Activated CD4-positive, alpha-beta memory T cell treated with anti-CD3 and anti-CD28 coated beads for 36 hours (primary cell): ENCODE measurements around the gene LEPROT. TPM values are rescaled to one million over a fixed set of nuclear protein-coding genes. Genes with fewer than 3 reads are reported as not detected.

ENCODE experiments used
- CTCF ChIA-PET: fragments of 350-600 bp; sonication (Branson Sonifier 250); formaldehyde crosslinking; loops from one replicate; lab custom pipeline; 2021; ENCODE audit warnings: antibody characterized with exemption, inconsistent platforms; lab: Charles Lee
- POLR2A ChIA-PET: fragments of 350-600 bp; sonication (Branson Sonifier 250); formaldehyde crosslinking; loops from one replicate; lab custom pipeline; 2021; ENCODE audit warnings: antibody characterized with exemption; lab: Charles Lee
- DNase-seq: peaks from one replicate; pipeline ENCODE4 v3.0.0-alpha.2; 2020
- H3K27ac Mint-ChIP-seq: one replicate; pipeline ENCODE4 v1.8.0; 2021; ENCODE audit warnings: mixed read lengths
- H3K27me3 Mint-ChIP-seq: one replicate; pipeline ENCODE4 v1.8.0; 2021; ENCODE audit warnings: mixed read lengths
- H3K36me3 Mint-ChIP-seq: one replicate; pipeline ENCODE4 v1.8.0; 2021; ENCODE audit warnings: mixed read lengths
- H3K4me1 Mint-ChIP-seq: one replicate; pipeline ENCODE4 v1.8.0; 2021; ENCODE audit warnings: low read depth, mixed read lengths
- H3K4me3 Mint-ChIP-seq: one replicate; pipeline ENCODE4 v1.8.0; 2021; ENCODE audit warnings: mild to moderate bottlenecking, mixed read lengths
- H3K9me3 Mint-ChIP-seq: one replicate; pipeline ENCODE4 v1.8.0; 2021; ENCODE audit warnings: mixed read lengths
- intact Hi-C: fragments of 100-400 bp; cut with micrococcal nuclease; formaldehyde crosslinking; loops from one replicate; pipeline ENCODE4 v1.15.1; 2023
- total RNA-seq, 2 experiments: library from RNA; stranded (reverse); gene quantifications; one replicate each; pipeline ENCODE4 v1.2.3, GENCODE V29; 2021

The LEPROT gene
- total RNA-seq, 2 experiments from 2014 or later, result 17.9 to 19.6 TPM

DNA sequence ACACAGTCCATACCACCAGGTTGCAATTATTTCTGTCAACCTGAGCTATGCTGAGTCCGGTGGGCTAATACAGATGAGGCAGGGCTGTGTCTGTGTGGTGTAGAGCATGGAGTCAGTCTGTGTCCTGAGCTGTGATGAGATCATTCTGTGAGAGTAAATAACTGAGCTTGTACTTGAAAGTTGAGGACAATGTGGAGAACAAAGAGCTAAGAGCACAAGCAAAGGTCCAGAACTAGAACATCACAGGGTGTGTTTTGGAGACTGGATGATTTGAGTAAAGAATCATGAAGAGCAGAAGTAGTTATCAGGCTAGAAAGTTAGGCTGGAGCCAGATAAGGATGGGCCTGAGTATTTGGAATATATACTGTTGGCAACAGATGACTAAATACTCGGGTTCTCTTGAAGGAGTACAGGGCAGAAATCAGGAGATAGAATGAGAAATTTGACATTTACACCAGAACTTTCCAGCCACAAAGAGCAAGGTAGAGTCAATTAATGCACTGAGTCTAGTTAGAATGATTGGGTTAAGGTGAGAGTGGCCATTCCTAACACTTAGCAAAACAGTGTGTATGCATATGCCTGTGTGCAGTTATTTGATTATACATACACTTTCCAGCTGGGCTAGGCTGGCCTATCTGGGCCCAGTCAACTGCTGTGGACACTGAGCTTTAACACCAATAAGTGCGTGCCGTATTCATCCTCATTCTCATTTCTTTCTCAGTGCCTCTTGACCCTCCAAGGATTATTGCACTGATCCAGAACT is 48.8 kb downstream of the LEPROT start:
- POLR2A ChIA-PET, result no interaction called here
- DNase-seq, result no peak
- Mint-ChIP-seq H3K9me3 (peaks cover 16% of the 10 kb centered on the region), H3K27me3 (no peaks in the 10 kb centered on the region), H3K4me3 (no peak overlapping the region), H3K36me3 (peaks cover 7% of the 10 kb centered on the region), H3K27ac (no peak overlapping the region), H3K4me1 (no peaks in the 10 kb centered on the region)
- CTCF ChIA-PET, result interaction anchor here (1.1 to 2.6 kb wide), 2 partner anchors 10 to 233 kb away, joined by 3 to 10 read pairs; no protein-coding TSS in a partner anchor
- intact Hi-C loops, result no loop called here

DNA sequence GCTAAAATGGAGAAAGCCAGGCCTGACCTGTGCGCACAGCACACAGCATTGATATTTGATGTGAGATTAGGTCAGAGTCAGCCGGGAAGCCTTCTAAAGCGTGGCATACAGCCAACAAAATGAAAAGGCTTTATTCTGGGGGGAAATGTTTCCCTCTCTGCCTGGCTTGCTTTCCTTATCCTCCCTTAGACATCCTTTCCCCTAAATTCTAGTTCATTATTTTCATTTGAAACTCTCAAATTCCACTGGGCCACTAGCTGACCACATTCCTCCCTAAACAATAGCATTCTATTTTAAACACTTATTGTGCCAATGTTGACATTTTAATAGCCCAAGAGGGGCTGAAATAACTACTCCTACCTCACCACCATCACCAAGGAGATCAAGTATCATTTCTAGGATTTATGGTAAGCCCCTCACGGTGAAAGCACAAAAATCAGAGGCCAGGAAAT is 49.4 kb downstream of the LEPROT start:
- Mint-ChIP-seq H3K27me3 (no peaks in the 10 kb centered on the region), H3K27ac (no peak overlapping the region), H3K4me3 (no peak overlapping the region), H3K36me3 (peaks cover 4% of the 10 kb centered on the region), H3K4me1 (no peaks in the 10 kb centered on the region), H3K9me3 (peaks cover 14% of the 10 kb centered on the region)
- ChIA-PET CTCF (interaction anchor here (2.6 kb wide), 1 partner anchor 11 kb away, joined by 10 read pairs; no protein-coding TSS in a partner anchor), POLR2A (no interaction called here)
- DNase-seq, result no peak
- intact Hi-C loops, result no loop called here

DNA sequence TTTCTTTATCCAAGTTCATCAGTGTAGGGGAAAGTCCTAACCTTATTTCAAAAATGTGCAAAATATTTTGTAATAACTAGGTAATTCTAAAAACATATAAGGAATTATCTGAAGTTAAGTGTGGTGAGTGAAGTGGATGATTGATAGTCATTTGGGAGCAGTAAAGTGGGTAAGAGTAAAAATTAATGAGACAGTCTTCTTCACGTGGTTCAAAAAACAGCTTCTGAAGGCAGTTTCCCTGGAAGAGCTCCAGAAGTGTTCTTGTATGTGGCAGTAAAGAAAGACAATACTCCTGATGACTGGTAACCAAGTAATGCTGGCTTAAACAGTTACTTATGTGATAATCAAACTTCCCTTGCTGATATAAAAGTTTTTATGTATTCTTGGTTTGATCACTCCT is 50.3 kb downstream of the LEPROT start:
- no peak for DNase-seq
- Mint-ChIP-seq H3K9me3 (peaks cover 6% of the 10 kb centered on the region), H3K27me3 (no peaks in the 10 kb centered on the region), H3K27ac (no peak overlapping the region), H3K4me1 (no peaks in the 10 kb centered on the region), H3K36me3 (peaks cover 2% of the 10 kb centered on the region), H3K4me3 (no peak overlapping the region)
- ChIA-PET POLR2A (no interaction called here), CTCF (interaction anchor here (2.6 kb wide), 1 partner anchor 12 kb away, joined by 10 read pairs; no protein-coding TSS in a partner anchor)
- intact Hi-C loops, result no loop called here

DNA sequence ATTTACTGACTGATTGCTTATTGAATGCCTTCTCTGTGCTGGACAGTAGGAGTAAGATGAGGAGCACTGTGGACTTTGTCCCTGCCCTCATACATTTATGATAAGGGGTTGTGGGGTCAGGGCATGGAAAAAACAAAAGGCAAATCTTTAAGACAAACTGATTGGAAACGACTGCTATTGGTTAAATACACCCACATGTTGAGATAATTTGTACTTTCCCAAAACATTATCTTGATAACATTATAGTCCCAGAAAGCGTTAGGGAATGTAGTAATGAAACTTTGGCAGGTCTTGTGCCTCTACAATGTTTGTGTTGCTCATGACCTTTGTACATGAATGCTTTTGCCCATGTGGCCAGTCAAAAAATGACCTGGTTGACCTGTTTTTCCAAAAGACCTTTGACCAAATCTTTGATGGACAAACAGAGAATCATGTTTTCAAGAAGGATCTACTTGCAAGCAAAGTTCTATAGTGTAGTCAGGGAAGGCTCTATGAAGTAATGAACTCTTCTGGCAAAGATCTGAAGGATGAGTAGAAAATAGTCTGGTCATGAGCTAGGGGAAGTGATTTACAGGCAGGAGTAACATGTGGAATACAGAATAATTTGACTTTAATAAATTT is 50.9 kb downstream of the LEPROT start:
- DNase-seq, result no peak
- ChIA-PET CTCF (no interaction called here), POLR2A (no interaction called here)
- Mint-ChIP-seq H3K36me3 (peaks cover under 1% of the 10 kb centered on the region), H3K27ac (no peak overlapping the region), H3K9me3 (peaks cover 4% of the 10 kb centered on the region), H3K4me3 (no peak overlapping the region), H3K27me3 (no peaks in the 10 kb centered on the region), H3K4me1 (no peaks in the 10 kb centered on the region)
- intact Hi-C loops, result no loop called here

DNA sequence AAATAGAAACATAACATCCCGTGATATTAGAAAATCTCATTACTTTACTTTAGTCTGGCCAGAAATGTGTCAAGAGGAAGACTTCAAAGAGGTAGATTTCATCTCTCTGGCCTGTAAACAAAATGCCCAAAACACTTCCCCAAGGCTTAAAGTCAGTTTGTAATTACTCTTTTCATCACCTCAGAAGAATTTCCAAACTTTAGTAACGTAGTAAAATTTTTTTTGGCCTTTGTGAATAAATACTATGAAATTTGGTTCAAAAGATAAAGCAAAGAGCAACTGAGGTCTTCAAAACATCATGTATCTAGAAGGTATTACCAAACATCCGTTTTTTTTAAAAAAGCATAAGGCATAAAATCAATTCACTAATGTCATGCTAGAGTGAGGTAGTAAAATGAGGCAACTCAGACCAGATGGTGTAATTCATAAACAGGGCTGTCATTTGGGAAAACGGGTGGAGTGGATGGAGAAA is 51.4 kb downstream of the LEPROT start:
- H3K9me3 Mint-ChIP-seq, result no peaks in the 10 kb centered on the region
- no peaks in the 10 kb centered on the region for H3K27me3 Mint-ChIP-seq
- H3K27ac Mint-ChIP-seq, result no peak overlapping the region
- intact Hi-C loops, result no loop called here
- ChIA-PET POLR2A (no interaction called here), CTCF (interaction anchor here (1.5 kb wide), 1 partner anchor 12 kb away, joined by 4 read pairs; no protein-coding TSS in a partner anchor)
- DNase-seq, result no peak
- H3K4me1 Mint-ChIP-seq, result no peaks in the 10 kb centered on the region
- no peaks in the 10 kb centered on the region for H3K36me3 Mint-ChIP-seq
- H3K4me3 Mint-ChIP-seq, result no peak overlapping the region

DNA sequence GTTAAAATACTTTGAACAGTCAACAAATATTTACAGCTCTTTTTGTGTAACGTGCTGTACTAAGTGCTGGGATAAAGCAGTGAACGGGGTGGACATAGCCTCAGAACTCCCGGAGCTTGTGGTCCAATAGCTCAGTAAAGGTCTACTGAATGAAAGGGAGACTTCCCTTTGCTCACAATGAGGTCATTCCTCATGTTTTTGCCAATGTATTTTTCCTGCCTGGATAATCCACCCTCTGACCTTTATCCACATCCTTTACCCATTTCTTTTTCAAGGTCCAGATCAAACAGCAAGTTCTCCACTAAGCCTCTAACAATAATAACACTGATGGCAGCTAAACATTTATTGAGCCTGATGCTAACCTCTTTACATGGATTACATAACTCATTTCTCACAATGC is 55.9 kb downstream of the LEPROT start:
- H3K4me1 Mint-ChIP-seq, result no peaks in the 10 kb centered on the region
- no peaks in the 10 kb centered on the region for H3K27me3 Mint-ChIP-seq
- no peak overlapping the region for H3K4me3 Mint-ChIP-seq
- CTCF ChIA-PET, result no interaction called here
- intact Hi-C loops, result no loop called here
- POLR2A ChIA-PET, result no interaction called here
- no peak for DNase-seq
- no peaks in the 10 kb centered on the region for H3K9me3 Mint-ChIP-seq
- no peak overlapping the region for H3K27ac Mint-ChIP-seq
- no peaks in the 10 kb centered on the region for H3K36me3 Mint-ChIP-seq

DNA sequence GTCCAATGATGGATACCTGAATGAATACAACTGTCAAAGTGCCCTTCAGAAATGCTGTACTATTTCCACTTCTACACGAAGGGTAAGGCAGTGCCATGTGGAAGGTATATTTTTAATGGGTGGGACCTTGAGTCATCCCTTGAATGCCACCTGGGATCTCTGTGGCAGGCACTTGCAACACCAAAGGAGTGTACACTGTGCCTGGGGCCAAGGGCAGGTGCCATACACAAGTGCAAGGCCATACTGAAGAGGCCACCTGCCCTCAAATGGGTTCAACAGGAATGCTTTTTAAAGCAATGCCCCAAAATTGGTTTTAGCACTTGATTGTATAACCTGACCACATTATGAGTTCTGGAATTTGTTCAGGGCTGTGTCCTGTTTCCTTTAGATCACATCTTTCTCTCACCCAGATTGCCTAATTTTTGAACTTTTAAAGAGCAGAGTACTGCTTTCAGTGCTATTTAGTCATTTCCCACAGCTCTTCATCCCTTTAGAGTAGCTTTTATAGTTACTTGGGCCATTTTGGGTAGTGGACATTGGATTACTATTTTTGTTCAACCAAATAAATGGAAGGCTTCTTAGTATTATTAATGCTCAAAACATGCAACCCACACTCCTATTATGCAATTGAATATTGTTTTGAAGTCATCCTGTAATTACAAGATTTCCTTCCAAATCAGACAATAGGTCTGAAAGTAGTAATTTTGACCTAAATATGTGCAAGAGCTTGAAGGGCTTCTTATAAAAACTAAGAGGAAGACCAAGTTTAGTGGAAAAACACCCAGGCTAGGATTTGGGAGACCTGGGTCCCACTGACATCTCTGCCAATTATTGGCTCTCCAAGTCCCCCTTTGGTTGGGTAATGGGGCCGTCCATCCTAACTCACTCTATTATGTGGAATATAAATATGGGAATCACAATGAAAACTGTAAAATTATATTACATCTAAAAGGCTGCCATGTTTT is 57.2 kb downstream of the LEPROT start:
- CTCF ChIA-PET, result interaction anchor here (1.3 kb wide), 1 partner anchor 14 kb away, joined by 4 read pairs; no protein-coding TSS in a partner anchor
- POLR2A ChIA-PET, result no interaction called here
- H3K27me3 Mint-ChIP-seq, result no peaks in the 10 kb centered on the region

DNA sequence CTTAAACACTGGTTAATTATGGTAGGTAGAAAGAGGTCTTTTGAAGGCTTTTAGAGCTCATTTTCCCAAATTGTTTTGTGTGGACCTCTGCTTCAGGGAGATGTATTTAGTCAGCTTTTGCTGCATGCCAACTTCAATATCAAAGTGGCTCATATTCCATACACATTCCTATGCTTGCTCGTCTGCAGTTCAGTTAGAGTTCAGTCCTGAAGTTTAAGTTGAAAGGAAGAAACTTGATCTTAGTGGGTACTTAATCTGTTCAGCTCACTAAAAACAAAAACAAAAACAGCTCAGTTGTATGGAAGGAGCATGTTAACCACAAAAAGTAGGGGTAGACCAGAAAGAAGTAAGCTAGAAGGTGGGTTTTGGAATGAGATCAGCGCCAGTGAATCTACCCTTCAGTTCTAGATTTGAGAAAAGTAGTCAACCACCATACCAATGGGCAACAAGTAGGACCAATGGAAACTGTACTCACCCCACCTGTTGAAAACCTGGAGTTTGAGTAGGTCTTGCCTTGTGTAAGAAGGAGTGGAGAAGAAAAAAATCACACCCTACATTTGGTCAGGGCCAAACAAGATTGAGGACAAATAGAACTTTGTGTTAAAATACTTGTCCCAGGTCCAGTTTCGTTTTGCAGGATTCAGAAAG is 58.0 kb downstream of the LEPROT start:
- no peaks in the 10 kb centered on the region for H3K4me1 Mint-ChIP-seq
- POLR2A ChIA-PET, result no interaction called here
- no peaks in the 10 kb centered on the region for H3K9me3 Mint-ChIP-seq
- DNase-seq, result no peak
- intact Hi-C loops, result no loop called here
- H3K4me3 Mint-ChIP-seq, result no peak overlapping the region
- no peaks in the 10 kb centered on the region for H3K36me3 Mint-ChIP-seq
- CTCF ChIA-PET, result interaction anchor here (1.3 kb wide), 1 partner anchor 13 kb away, joined by 4 read pairs; no protein-coding TSS in a partner anchor
- no peaks in the 10 kb centered on the region for H3K27me3 Mint-ChIP-seq
- no peak overlapping the region for H3K27ac Mint-ChIP-seq

More for the DNA sequence above, 57.2 kb downstream of the LEPROT start:
- intact Hi-C loops, result no loop called here
- Mint-ChIP-seq H3K36me3 (no peaks in the 10 kb centered on the region), H3K9me3 (no peaks in the 10 kb centered on the region), H3K4me3 (no peak overlapping the region), H3K4me1 (no peaks in the 10 kb centered on the region), H3K27ac (no peak overlapping the region)
- no peak for DNase-seq

DNA sequence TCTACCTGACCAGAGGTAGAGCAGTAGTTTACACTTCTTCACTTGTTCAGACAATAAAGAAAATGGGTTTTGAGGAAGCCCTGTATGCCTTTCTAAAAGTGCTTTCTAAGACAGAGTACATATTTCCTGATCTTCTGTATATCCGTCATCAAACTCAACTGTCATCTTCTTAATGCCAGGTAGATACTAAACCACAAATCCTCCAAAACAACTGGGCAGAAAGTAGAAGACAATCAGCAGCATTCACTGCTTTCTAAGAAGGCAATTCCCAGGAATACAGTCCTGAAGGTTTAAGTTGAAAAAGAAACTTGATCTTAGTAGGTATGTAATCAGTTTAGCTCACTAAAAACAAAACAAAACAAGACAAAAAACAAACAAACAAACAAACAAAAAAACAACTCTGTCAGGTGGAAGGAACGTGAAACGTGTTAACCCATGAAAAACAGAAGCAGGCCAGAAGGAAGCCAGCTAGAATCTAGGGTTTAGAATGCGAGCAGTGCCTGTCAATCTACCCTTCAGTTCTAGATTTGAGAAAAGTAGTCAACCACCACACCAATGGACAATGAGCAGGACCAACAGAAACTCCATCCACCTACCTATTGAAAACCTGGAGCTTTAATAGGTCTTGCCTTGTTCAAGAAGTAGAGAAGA is 59.2 kb downstream of the LEPROT start:
- no peaks in the 10 kb centered on the region for H3K9me3 Mint-ChIP-seq
- H3K27ac Mint-ChIP-seq, result no peak overlapping the region
- DNase-seq, result no peak
- no peaks in the 10 kb centered on the region for H3K27me3 Mint-ChIP-seq
- H3K36me3 Mint-ChIP-seq, result no peaks in the 10 kb centered on the region
- ChIA-PET POLR2A (no interaction called here), CTCF (interaction anchor here (1.5 kb wide), 1 partner anchor 243 kb away, joined by 5 read pairs; no protein-coding TSS in a partner anchor)
- no peaks in the 10 kb centered on the region for H3K4me1 Mint-ChIP-seq
- H3K4me3 Mint-ChIP-seq, result no peak overlapping the region
- intact Hi-C loops, result no loop called here

DNA sequence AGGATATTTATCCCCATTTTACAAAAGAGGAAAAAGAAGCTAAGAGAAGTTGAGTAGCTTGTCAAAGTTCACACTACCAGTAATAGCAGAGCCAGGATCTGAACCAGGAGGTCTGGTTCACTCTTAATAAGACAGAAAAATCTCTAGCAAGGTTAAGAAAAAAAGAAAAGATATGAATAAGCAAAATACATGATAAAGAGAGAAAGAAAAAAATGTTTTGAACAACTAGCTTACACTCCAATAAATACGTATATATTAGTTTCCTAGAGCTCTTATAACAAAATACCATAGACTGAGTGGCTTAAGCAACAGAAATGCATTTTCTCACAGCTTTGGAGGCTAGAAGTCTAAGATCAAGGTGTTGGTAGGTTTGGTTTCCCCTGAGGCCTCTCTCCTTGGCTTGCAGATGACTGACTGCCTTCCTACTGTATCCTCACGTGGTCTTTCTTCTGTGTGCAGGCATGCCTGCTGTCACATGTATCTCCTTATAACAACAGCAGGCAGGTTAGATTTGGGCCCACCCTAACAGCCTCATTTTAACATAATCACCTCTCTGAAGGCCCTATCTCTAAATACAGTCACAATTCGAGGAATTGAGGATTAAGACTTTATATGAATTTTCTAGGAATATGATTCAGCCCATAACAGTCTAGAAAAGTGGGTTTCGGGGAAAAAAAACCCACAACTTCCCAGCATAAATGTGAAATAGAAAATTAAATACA is 60.4 kb downstream of the LEPROT start:
- no peak overlapping the region for H3K27ac Mint-ChIP-seq
- H3K4me1 Mint-ChIP-seq, result no peaks in the 10 kb centered on the region
- intact Hi-C loops, result no loop called here
- H3K27me3 Mint-ChIP-seq, result no peaks in the 10 kb centered on the region
- DNase-seq, result no peak
- ChIA-PET POLR2A (no interaction called here), CTCF (interaction anchor here (1.5 kb wide), 1 partner anchor 244 kb away, joined by 5 read pairs; no protein-coding TSS in a partner anchor)
- H3K9me3 Mint-ChIP-seq, result no peaks in the 10 kb centered on the region
- H3K36me3 Mint-ChIP-seq, result no peaks in the 10 kb centered on the region
- no peak overlapping the region for H3K4me3 Mint-ChIP-seq
